IMR-90 (cell line): ENCODE measurements around the gene LRRC15. TPM values are rescaled to one million over a fixed set of nuclear protein-coding genes. Genes with fewer than 3 reads are reported as not detected.

Source experiments
- ATAC-seq: fragments of 200-7000 bp; cut with Tn5 transposase; 2 replicates; pipeline ENCODE4 v1.9.1; 2020; ENCODE audit warnings: low read depth, mild to moderate bottlenecking, moderate library complexity
- BruUV-seq: library from RNA; stranded (reverse); fragments of 400-500 nt; replicated peaks from 2 replicates; lab custom pipeline; 2021; lab: Mats Ljungman, UMichigan
- CTCF ChIA-PET: fragments of 300-600 bp; formaldehyde crosslinking; extraction: SDS; loops from one replicate; lab custom pipeline; 2021; ENCODE audit warnings: antibody characterized with exemption; lab: Yijun Ruan, JAX
- POLR2A ChIA-PET: fragments of 300-600 bp; sonication (Branson Sonifier 250); formaldehyde crosslinking; loops from one replicate; lab custom pipeline; 2022; ENCODE audit warnings: antibody characterized with exemption; ENCODE audit not compliant: unreplicated experiment; lab: Charles Lee
- DNase-seq: peaks from one replicate; pipeline ENCODE4 v3.0.0; 2013
- H2AFZ ChIP-seq: replicated peaks from 2 replicates; pipeline ENCODE3; 2013; ENCODE audit warnings: low read length, mild to moderate bottlenecking; ENCODE audit not compliant: poor library complexity
- H2AK5ac ChIP-seq: 2 replicates; pipeline ENCODE4 v1.6.1; 2013; ENCODE audit warnings: low read depth, low read length, inconsistent platforms
- H2AK9ac ChIP-seq: replicated peaks from 2 replicates; pipeline ENCODE3; 2013; ENCODE audit warnings: mild to moderate bottlenecking, low read depth, low read length, moderate library complexity; ENCODE audit not compliant: poor library complexity
- H2BK120ac ChIP-seq: 2 replicates; pipeline ENCODE4 v1.6.1; 2013; ENCODE audit warnings: low read depth, low read length, inconsistent platforms
- H2BK15ac ChIP-seq: 3 replicates; pipeline ENCODE4 v1.6.1; 2013; ENCODE audit warnings: low read depth, low read length, inconsistent platforms
- H2BK20ac ChIP-seq: 2 replicates; pipeline ENCODE4 v1.6.1; 2013; ENCODE audit warnings: low read depth, mild to moderate bottlenecking, inconsistent platforms, low read length, moderate library complexity
- H2BK5ac ChIP-seq: 2 replicates; pipeline ENCODE4 v1.6.1; 2013; ENCODE audit warnings: mild to moderate bottlenecking, low read depth, low read length, inconsistent platforms; ENCODE audit not compliant: poor library complexity, severe bottlenecking
- H3K14ac ChIP-seq: replicated peaks from 2 replicates; pipeline ENCODE4 v1.6.1; 2013; ENCODE audit warnings: low read depth, low read length, inconsistent platforms
- H3K18ac ChIP-seq: 2 replicates; pipeline ENCODE4 v1.6.1; 2013; ENCODE audit warnings: low read depth, low read length, control low read depth
- H3K23ac ChIP-seq: 2 replicates; pipeline ENCODE4 v1.6.1; 2013; ENCODE audit warnings: low read depth, low read length, inconsistent platforms
- H3K27ac ChIP-seq: 2 replicates; pipeline ENCODE4 v1.5.1; 2013; ENCODE audit warnings: mild to moderate bottlenecking, control low read depth, low read length; ENCODE audit not compliant: insufficient read depth
- H3K27me3 ChIP-seq: 2 replicates; pipeline ENCODE4 v1.6.1; 2013; ENCODE audit warnings: low read length; ENCODE audit not compliant: control insufficient read depth, insufficient read depth
- H3K36me3 ChIP-seq: 2 replicates; pipeline ENCODE4 v1.6.1; 2013; ENCODE audit warnings: low read length, mixed read lengths; ENCODE audit not compliant: control insufficient read depth, insufficient read depth
- H3K4ac ChIP-seq: 2 replicates; pipeline ENCODE4 v1.6.1; 2013; ENCODE audit warnings: low read depth, low read length, inconsistent platforms
- H3K4me1 ChIP-seq: 2 replicates; pipeline ENCODE4 v1.6.1; 2013; ENCODE audit warnings: low read length, mixed read lengths; ENCODE audit not compliant: control insufficient read depth, insufficient read depth
- H3K4me2 ChIP-seq: 2 replicates; pipeline ENCODE4 v1.6.1; 2013; ENCODE audit warnings: low read depth, mild to moderate bottlenecking, control low read depth, low read length, moderate library complexity
- H3K4me3 ChIP-seq: 2 replicates; pipeline ENCODE4 v1.5.1; 2013; ENCODE audit warnings: low read depth, mild to moderate bottlenecking, control low read depth, low read length, moderate library complexity; ENCODE audit not compliant: insufficient read depth
- H3K56ac ChIP-seq: 2 replicates; pipeline ENCODE4 v1.6.1; 2013; ENCODE audit warnings: low read length, inconsistent platforms; ENCODE audit not compliant: insufficient read depth; ENCODE audit errors: extremely low read depth
- H3K79me1 ChIP-seq, 2 experiments: 2 replicates each; pipeline ENCODE4 v1.6.1; 2013; ENCODE audit warnings: low read length in 2 of 2, inconsistent platforms in 1 of 2, low read depth in 1 of 2
- H3K9ac ChIP-seq: 2 replicates; pipeline ENCODE4 v1.6.1; 2013; ENCODE audit warnings: low read depth, low read length, control low read depth
- H3K9me1 ChIP-seq: 2 replicates; pipeline ENCODE4 v1.6.1; 2013; ENCODE audit warnings: low read length, inconsistent platforms; ENCODE audit not compliant: insufficient read depth
- H3K9me3 ChIP-seq: 2 replicates; pipeline ENCODE4 v1.6.1; 2013; ENCODE audit warnings: low read length; ENCODE audit not compliant: control insufficient read depth, insufficient read depth
- H4K20me1 ChIP-seq: 2 replicates; pipeline ENCODE4 v1.6.1; 2013; ENCODE audit warnings: low read length, inconsistent platforms; ENCODE audit not compliant: insufficient read depth
- H4K5ac ChIP-seq: 2 replicates; pipeline ENCODE4 v1.6.1; 2013; ENCODE audit warnings: mild to moderate bottlenecking, low read depth, low read length, control low read depth
- H4K8ac ChIP-seq, 2 experiments: 2 replicates each; pipeline ENCODE4 v1.6.1; 2013; ENCODE audit warnings: low read depth in 2 of 2, low read length in 2 of 2, control low read depth in 1 of 2, inconsistent platforms in 1 of 2
- H4K91ac ChIP-seq: 2 replicates; pipeline ENCODE4 v1.6.1; 2013; ENCODE audit warnings: low read depth, low read length, inconsistent platforms; ENCODE audit not compliant: insufficient read depth
- BHLHE40 ChIP-seq: fragments of 150-350 bp; IDR thresholded peaks from 2 replicates; pipeline ENCODE4 v1.6.1; 2016; ENCODE audit warnings: mild to moderate bottlenecking, low read depth, low read length
- CEBPB ChIP-seq: IDR thresholded peaks from 2 replicates; pipeline ENCODE4 v1.6.1; 2012; ENCODE audit warnings: low read depth, low read length, improper control_type of control experiment
- CHD1 ChIP-seq: IDR thresholded peaks from 2 replicates; pipeline ENCODE4 v1.6.1; 2012; ENCODE audit warnings: low read depth, low read length, improper control_type of control experiment
- ELK1 ChIP-seq: fragments of 150-350 bp; IDR thresholded peaks from 2 replicates; pipeline ENCODE4 v1.6.1; 2016; ENCODE audit warnings: low read depth, mild to moderate bottlenecking, low read length, moderate library complexity, borderline replicate concordance
- FOS ChIP-seq: fragments of 150-350 bp; IDR thresholded peaks from 2 replicates; pipeline ENCODE4 v1.6.1; 2016; ENCODE audit warnings: low read depth, low read length
- MAFK ChIP-seq: IDR thresholded peaks from 2 replicates; pipeline ENCODE4 v1.6.1; 2012; ENCODE audit warnings: low read depth, low read length, improper control_type of control experiment
- MAZ ChIP-seq: IDR thresholded peaks from 2 replicates; pipeline ENCODE4 v1.6.1; 2012; ENCODE audit warnings: low read depth, mild to moderate bottlenecking, low read length, improper control_type of control experiment, moderate library complexity, borderline replicate concordance
- MXI1 ChIP-seq: IDR thresholded peaks from 2 replicates; pipeline ENCODE4 v1.6.1; 2012; ENCODE audit warnings: low read depth, mild to moderate bottlenecking, low read length, moderate library complexity, borderline replicate concordance
- NFE2L2 ChIP-seq: fragments of 150-350 bp; IDR thresholded peaks from 2 replicates; pipeline ENCODE4 v1.6.1; 2016; ENCODE audit warnings: low read depth, mild to moderate bottlenecking, low read length
- POLR2A ChIP-seq: IDR thresholded peaks from 2 replicates; pipeline ENCODE4 v1.6.1; 2012; ENCODE audit warnings: mild to moderate bottlenecking, low read depth, low read length
- RAD21 ChIP-seq: IDR thresholded peaks from 2 replicates; pipeline ENCODE4 v1.6.1; 2012; ENCODE audit warnings: low read length, improper control_type of control experiment
- RCOR1 ChIP-seq: IDR thresholded peaks from 2 replicates; pipeline ENCODE4 v1.6.1; 2012; ENCODE audit warnings: mild to moderate bottlenecking, low read length, improper control_type of control experiment; ENCODE audit not compliant: insufficient replicate concordance
- RFX5 ChIP-seq: IDR thresholded peaks from 2 replicates; pipeline ENCODE4 v1.8.0; 2012; ENCODE audit warnings: low read depth, mild to moderate bottlenecking, low read length, moderate library complexity
- SMC3 ChIP-seq: fragments of 150-350 bp; IDR thresholded peaks from 2 replicates; pipeline ENCODE4 v1.6.1; 2016; ENCODE audit warnings: low read depth, mild to moderate bottlenecking, antibody characterized with exemption, low read length, moderate library complexity
- USF2 ChIP-seq: fragments of 150-350 bp; IDR thresholded peaks from 2 replicates; pipeline ENCODE4 v1.6.1; 2017; ENCODE audit warnings: mild to moderate bottlenecking, antibody characterized with exemption, low read length, low read depth
- WGBS, 2 experiments: methylation state at CpG; one replicate each; pipeline versions ENCODE4 v1.1.5 to v1.1.7; 2013; ENCODE audit warnings: missing lambda C conversion rate in 2 of 2; ENCODE audit not compliant: insufficient read length in 1 of 2; ENCODE audit errors: extremely low coverage in 2 of 2; 5-methylcytosine and 5-hydroxymethylcytosine counted together
- dilution Hi-C: fragments of 300-500 bp; cut with HindIII; formaldehyde crosslinking; loops from one replicate; pipeline ENCODE4 v1.14.3; 2018; ENCODE audit warnings: low sequenced_read_pairs; ENCODE audit not compliant: unreplicated experiment
- in situ Hi-C: fragments of 300-500 bp; cut with MboI; formaldehyde crosslinking; loops from 3 replicates; pipeline ENCODE4 v1.14.3; 2019; ENCODE audit warnings: low sequenced_read_pairs, inconsistent platforms, mixed read lengths
- intact Hi-C: fragments of 100-400 bp; cut with micrococcal nuclease; formaldehyde crosslinking; loops from 2 replicates; pipeline ENCODE4 v1.10.0; 2022
- polyA plus RNA-seq, 3 experiments: library from polyadenylated mRNA; depleted of rRNA; stranded (reverse); fragments of >200 nt; gene quantifications; 2 replicates each; pipeline ENCODE4 v1.2.3, GENCODE V29; 2012; ENCODE audit warnings: low replicate concordance in 1 of 3
- total RNA-seq: library from RNA; depleted of rRNA; stranded (reverse); fragments of >200 nt; gene quantifications from 2 replicates; pipeline ENCODE4 v1.2.3, GENCODE V29; 2012

Gene LRRC15
- total and polyA plus RNA-seq, 2 of the 4 experiments (the other 2 are of a cell fraction): 2.5 to 9.0 TPM

- Histone ChIP-seq H3K4me1 (peaks cover 9% of the 10 kb centered on the region), H4K91ac (no peak overlapping the region), H3K56ac (no peak overlapping the region), H2BK120ac (no peak overlapping the region), H2AFZ (peak overlapping the region; percentile 72), H2BK5ac (no peak overlapping the region), H4K5ac (no peak overlapping the region; the same call in 1 of the 2 replicates), H3K27ac (no peak overlapping the region), H3K4me2 (peak overlapping the region; percentile 57; the same call in 1 of the 2 replicates), H3K9ac (no peak overlapping the region), H4K8ac (no peak overlapping the region), H2AK5ac (no peak overlapping the region), H3K9me3 (no peaks in the 10 kb centered on the region; the same call in 1 of the 2 replicates), H3K9me1 (0 out of 2 replicates have a peak, but pooled peaks cover 3% of the 10 kb centered on the region), H3K14ac (no peak overlapping the region), H3K4ac (no peak overlapping the region), H3K4me3 (0 out of 2 replicates have a peak overlapping the region, but pooled peaks have one; percentile 7), H4K20me1 (no peaks in the 10 kb centered on the region; the same call in 1 of the 2 replicates), H2BK20ac (no peak overlapping the region), H3K27me3 (peaks cover 14% of the 10 kb centered on the region; the same call in 1 of the 2 replicates), H3K36me3 (no peaks in the 10 kb centered on the region), H2AK9ac (no peak overlapping the region), H2BK15ac (no peak overlapping the region), H3K79me1 (no peaks in the 10 kb centered on the region), H3K23ac (peak overlapping the region; percentile 7; the same call in 1 of the 2 replicates), H3K18ac (no peak overlapping the region)
- WGBS, 2 experiments: 29% methylated on average over 14 of the region's 38 CpGs; no CpG with 5 or more reads in 1 of the 2 experiments
- ATAC-seq: peak; percentile 21
- ChIA-PET CTCF (interaction anchor here (0.6 to 1.8 kb wide), 3 partner anchors 24 to 54 kb away, joined by 3 to 5 read pairs (median 3); no protein-coding TSS in a partner anchor), POLR2A (no interaction called here)
- BruUV-seq: no TSS peak
- in situ Hi-C loops (no loop called here), intact Hi-C loops (no loop called here), dilution Hi-C loops (no loop called here)
- DNase-seq: no peak
- TF ChIP-seq BHLHE40 (no peak), MAZ (no peak), RAD21 (no peak), NFE2L2 (no peak), SMC3 (no peak), MXI1 (no peak), ELK1 (no peak), FOS (no peak), CHD1 (no peak), POLR2A (no peak), RFX5 (no peak), USF2 (no peak), RCOR1 (no peak), MAFK (no peak), CEBPB (no peak)
These were observed 28.3 kb upstream of the LRRC15 start for GRCh38 chr3:194397757-194398312.
